ENCODE data around the gene TNP2. TPM values are rescaled to one million over a fixed set of nuclear protein-coding genes. Genes with fewer than 3 reads are reported as not detected.

Gene TNP2
- polyA plus RNA-seq (2013, experiment 1 of 2) = not detected
- not detected for polyA plus RNA-seq (2013, experiment 2 of 2)

DNA sequence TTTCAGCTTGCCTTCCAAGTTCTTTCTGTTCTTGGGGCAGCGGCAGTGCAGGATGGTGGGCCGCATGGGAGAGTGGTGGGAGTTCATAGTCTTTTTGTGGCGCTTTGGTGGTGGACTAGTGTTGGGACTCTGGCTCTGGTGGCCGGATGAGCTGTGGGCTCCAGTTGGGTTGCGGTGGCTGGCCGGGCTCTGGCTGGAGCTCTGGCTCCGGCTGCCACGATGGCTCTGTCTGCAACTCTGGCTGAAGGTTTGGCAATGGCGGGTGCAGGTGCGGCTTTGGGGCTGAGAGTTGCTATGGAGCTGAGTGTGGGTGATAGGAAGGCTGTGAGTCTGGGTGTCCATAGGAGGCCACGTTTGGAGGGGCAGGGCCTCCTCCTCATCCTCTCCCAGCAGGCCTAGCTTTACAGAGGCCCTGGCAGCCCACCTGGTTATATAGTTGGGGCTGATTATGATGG lies at the start of gene TNP2:
Gene TNP2 (minus strand): TSS at position 405 of the 455 bp plus-strand sequence. CDS start 63 bp downstream, at position 342.
- H3K27me3 ChIP-seq (ENCODE audit: insufficient read depth, low read length) = no peaks in the 10 kb centered on the region
- H3K36me3 ChIP-seq (ENCODE audit: insufficient read depth, low read length) = no peaks in the 10 kb centered on the region
- H3K9me3 ChIP-seq (ENCODE audit: insufficient read depth, low read depth, low read length) = no peaks in the 10 kb centered on the region
- no peak within 1 kb of the TSS for H3K4me3 ChIP-seq (ENCODE audit: low read length)
- 96% methylated on average over 9 of the region's 11 CpGs for WGBS
- peaks cover 4% of the 10 kb centered on the region; the same call in 1 of the 2 replicates for H3K4me1 ChIP-seq (ENCODE audit: insufficient read depth, low read length)
- H3K9ac ChIP-seq (ENCODE audit: low read depth, low read length) = no peak within 1 kb of the TSS
- H3K27ac ChIP-seq (ENCODE audit: low read depth, low read length) = no peak within 1 kb of the TSS

- Histone ChIP-seq H3K27ac (ENCODE audit: low read depth, low read length) (no peak overlapping the region), H3K9me3 (ENCODE audit: insufficient read depth, low read depth, low read length) (no peaks in the 10 kb centered on the region), H3K4me3 (ENCODE audit: low read length) (no peak overlapping the region), H3K36me3 (ENCODE audit: insufficient read depth, low read length) (no peaks in the 10 kb centered on the region), H3K27me3 (ENCODE audit: insufficient read depth, low read length) (no peaks in the 10 kb centered on the region), H3K9ac (ENCODE audit: low read depth, low read length) (no peak overlapping the region), H3K4me1 (ENCODE audit: insufficient read depth, low read length) (peaks cover 30% of the 10 kb centered on the region)
- 93% methylated on average over 8 of the region's 8 CpGs for WGBS
These were observed 49.7 kb upstream of the TNP2 start for GRCh38 chr16:11318817-11319216.

- 32% methylated on average over 23 of the region's 23 CpGs for WGBS
- H3K9ac ChIP-seq (ENCODE audit: low read depth, low read length) = peak overlapping the region; percentile 72
- H3K4me1 ChIP-seq (ENCODE audit: insufficient read depth, low read length) = peaks cover 45% of the 10 kb centered on the region
- peak overlapping the region; percentile 15 for H3K4me3 ChIP-seq (ENCODE audit: low read length)
- H3K27me3 ChIP-seq (ENCODE audit: insufficient read depth, low read length) = no peaks in the 10 kb centered on the region
- peak overlapping the region; percentile 93 for H3K27ac ChIP-seq (ENCODE audit: low read depth, low read length)
- no peaks in the 10 kb centered on the region for H3K9me3 ChIP-seq (ENCODE audit: insufficient read depth, low read depth, low read length)
- no peaks in the 10 kb centered on the region for H3K36me3 ChIP-seq (ENCODE audit: insufficient read depth, low read length)
These were observed 47.3 kb upstream of the TNP2 start for GRCh38 chr16:11316331-11317015.

DNA sequence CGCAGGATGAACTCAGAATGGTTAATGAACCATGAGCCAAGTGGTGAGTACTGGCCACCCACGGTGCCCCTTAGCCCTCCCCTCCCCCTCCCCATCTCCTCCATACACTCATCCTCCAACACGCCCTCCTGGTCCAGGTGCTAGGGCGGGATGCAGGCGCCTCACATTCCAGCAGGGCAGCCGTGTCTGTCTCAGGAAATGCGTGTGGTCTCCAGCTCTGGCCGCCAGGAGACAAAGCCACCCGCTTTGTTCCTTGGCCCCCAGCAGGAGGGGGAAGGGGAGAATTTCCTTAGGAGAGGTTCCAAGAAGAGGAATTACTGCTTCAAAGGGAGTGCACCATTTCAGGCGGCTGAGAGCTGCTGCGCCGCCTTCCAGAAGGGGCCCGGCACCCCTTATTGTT lies 46.4 kb upstream of the TNP2 start:
- WGBS = 2% methylated on average over 13 of the region's 13 CpGs
- peak overlapping the region; percentile 72 for H3K9ac ChIP-seq (ENCODE audit: low read depth, low read length)
- no peaks in the 10 kb centered on the region for H3K36me3 ChIP-seq (ENCODE audit: insufficient read depth, low read length)
- H3K4me3 ChIP-seq (ENCODE audit: low read length) = no peak overlapping the region
- H3K4me1 ChIP-seq (ENCODE audit: insufficient read depth, low read length) = peaks cover 45% of the 10 kb centered on the region
- no peaks in the 10 kb centered on the region for H3K27me3 ChIP-seq (ENCODE audit: insufficient read depth, low read length)
- peak overlapping the region; percentile 93 for H3K27ac ChIP-seq (ENCODE audit: low read depth, low read length)
- H3K9me3 ChIP-seq (ENCODE audit: insufficient read depth, low read depth, low read length) = no peaks in the 10 kb centered on the region

DNA sequence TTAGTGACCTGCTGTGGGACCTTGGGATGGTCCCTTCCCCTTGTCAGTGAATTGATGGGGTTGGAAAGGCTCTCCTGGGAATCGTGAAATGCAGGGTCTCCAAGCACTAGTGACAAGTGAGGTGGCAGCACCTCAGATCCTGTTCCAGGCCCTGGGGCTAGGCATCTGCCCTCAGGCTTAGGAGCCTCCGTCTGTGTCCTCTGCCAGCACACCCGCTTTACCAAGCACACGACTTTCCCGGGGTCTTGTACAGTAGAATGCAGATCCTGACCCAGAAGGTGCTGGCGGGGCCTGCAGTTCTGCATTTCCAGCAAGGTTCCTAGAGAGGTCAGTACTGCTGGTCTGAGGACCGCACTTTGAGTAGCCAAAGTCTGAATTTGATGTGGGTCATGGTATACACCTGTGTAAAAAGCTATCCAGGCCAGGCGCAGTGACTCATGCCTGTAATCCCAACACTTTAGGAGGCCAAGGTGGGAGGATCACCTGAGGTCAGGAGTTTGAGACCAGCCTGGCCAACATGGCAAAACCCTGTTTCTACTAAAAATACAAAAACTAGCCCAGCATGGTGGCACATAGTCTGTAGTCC lies 45.3 kb upstream of the TNP2 start:
- peak overlapping the region; percentile 91 for H3K27ac ChIP-seq (ENCODE audit: low read depth, low read length)
- 85% methylated on average over 8 of the region's 8 CpGs for WGBS

DNA sequence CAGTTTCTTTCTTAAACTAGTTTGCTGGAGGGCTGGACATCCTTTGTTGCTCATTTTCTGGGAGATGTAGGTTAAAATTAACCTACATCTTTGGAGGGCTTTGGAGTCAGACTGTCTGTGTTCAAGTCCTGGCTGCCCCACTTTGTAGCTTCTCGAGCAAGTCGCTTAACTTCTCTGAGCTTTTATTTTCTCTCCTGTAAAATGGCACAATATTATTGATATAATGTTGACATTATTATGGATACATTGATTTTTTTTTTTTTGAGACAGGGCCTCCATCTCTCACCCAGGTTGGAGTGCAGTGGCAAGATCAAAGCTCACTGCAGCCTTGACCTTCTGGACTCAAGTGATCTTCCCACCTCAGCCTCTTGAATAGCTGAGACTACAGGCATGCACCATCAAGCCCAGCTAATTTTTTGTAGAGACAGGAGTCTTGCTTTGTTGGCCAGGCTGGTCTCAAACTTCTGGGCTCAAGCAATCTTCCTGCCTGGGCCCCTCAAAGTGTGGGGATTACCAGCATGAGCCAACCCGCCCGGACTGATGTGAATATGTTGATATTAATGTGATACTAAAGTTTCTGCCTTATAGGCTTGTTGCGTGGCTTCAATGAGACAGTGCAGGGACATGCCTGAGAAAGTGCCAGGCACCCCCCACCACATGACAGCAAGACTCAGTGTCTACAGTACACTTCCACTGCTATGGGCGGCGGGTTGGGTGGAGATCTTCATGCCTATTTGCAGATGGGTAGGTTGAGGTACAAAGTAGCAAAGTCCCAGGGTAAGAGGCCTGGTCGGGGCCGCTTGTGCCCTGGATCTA lies 44.6 kb upstream of the TNP2 start:
- Histone ChIP-seq H3K9me3 (ENCODE audit: insufficient read depth, low read depth, low read length) (no peaks in the 10 kb centered on the region), H3K27ac (ENCODE audit: low read depth, low read length) (peak overlapping the region; percentile 91), H3K27me3 (ENCODE audit: insufficient read depth, low read length) (no peaks in the 10 kb centered on the region), H3K4me1 (ENCODE audit: insufficient read depth, low read length) (peaks cover 42% of the 10 kb centered on the region), H3K4me3 (ENCODE audit: low read length) (peak overlapping the region; percentile 2; the same call in 1 of the 2 replicates), H3K36me3 (ENCODE audit: insufficient read depth, low read length) (no peaks in the 10 kb centered on the region), H3K9ac (ENCODE audit: low read depth, low read length) (peak overlapping the region; percentile 66)
- 82% methylated on average over 9 of the region's 9 CpGs for WGBS

More for the DNA sequence above, 45.3 kb upstream of the TNP2 start:
- H3K4me3 ChIP-seq (ENCODE audit: low read length) = no peak overlapping the region
- 0 out of 2 replicates have a peak overlapping the region, but pooled peaks have one; percentile 23 for H3K9ac ChIP-seq (ENCODE audit: low read depth, low read length)
- H3K9me3 ChIP-seq (ENCODE audit: insufficient read depth, low read depth, low read length) = no peaks in the 10 kb centered on the region
- H3K27me3 ChIP-seq (ENCODE audit: insufficient read depth, low read length) = no peaks in the 10 kb centered on the region
- no peaks in the 10 kb centered on the region for H3K36me3 ChIP-seq (ENCODE audit: insufficient read depth, low read length)
- H3K4me1 ChIP-seq (ENCODE audit: insufficient read depth, low read length) = peaks cover 42% of the 10 kb centered on the region

DNA sequence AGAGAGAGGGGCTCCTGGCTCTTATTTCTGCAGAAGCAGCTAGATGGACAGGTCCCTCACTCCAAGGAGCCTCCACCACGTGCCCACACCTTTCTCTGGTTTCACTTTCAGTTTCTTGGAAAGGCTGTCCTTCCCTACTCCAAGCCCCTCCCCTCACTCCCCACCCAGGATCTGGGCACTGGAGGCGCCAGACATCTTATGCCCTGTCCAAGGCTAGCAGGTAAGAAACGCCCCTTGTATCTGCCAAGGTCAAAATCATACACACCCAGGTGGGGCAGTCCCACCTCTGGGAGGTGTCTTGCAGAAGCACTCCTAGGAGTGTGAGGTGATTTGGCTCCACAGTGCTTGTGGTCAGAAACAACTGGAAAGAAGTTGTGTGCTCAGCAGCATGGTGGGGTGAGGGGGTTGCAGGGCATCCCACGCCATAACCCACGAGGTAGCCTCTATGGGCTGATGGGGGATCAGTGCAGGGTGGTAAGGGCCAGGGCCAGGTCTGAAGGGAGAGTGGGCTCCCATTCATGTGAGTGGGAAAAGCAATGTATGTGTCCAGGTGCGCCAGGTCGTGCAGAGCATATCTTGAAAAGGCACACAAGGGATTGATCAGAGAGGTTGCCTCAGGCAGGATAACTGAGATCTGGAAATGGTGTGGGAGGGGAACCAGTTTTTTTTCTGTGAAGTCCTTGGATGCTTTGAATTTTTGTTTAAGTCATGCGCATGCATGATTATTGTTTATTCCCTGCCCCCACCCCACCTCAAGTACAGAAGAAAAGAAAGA lies 43.8 kb upstream of the TNP2 start:
- peaks cover 42% of the 10 kb centered on the region for H3K4me1 ChIP-seq (ENCODE audit: insufficient read depth, low read length)
- peak overlapping the region; percentile 2; the same call in 1 of the 2 replicates for H3K4me3 ChIP-seq (ENCODE audit: low read length)
- peak overlapping the region; percentile 91 for H3K27ac ChIP-seq (ENCODE audit: low read depth, low read length)
- H3K9me3 ChIP-seq (ENCODE audit: insufficient read depth, low read depth, low read length) = no peaks in the 10 kb centered on the region
- H3K9ac ChIP-seq (ENCODE audit: low read depth, low read length) = peak overlapping the region; percentile 66
- no peaks in the 10 kb centered on the region for H3K27me3 ChIP-seq (ENCODE audit: insufficient read depth, low read length)
- no peaks in the 10 kb centered on the region for H3K36me3 ChIP-seq (ENCODE audit: insufficient read depth, low read length)
- WGBS = 53% methylated on average over 7 of the region's 8 CpGs

GRCh38 chr16:11310997-11311561 lies 42.0 kb upstream of the TNP2 start:
- 88% methylated on average over 9 of the region's 10 CpGs for WGBS
- no peak overlapping the region; the same call in 1 of the 2 replicates for H3K27ac ChIP-seq (ENCODE audit: low read depth, low read length)

DNA sequence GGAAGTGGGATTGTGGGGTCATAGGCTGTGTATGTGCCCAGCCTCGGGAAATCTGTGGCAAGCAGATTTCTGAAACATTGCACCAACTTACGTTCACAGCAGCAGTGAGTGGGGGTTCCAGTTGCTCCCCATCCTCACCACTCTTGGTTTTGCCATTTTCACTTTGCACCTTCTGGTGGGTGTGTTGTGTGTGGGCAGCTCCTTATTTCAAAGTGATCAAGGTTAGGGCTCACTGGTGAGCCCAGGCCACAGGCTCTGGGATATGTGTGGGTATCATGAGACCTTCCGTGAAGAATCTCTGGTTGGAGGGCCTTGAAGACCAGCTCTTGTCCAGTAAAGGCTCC lies 41.5 kb upstream of the TNP2 start:
- Histone ChIP-seq H3K4me1 (ENCODE audit: insufficient read depth, low read length) (peaks cover 30% of the 10 kb centered on the region), H3K9me3 (ENCODE audit: insufficient read depth, low read depth, low read length) (no peaks in the 10 kb centered on the region), H3K4me3 (ENCODE audit: low read length) (no peak overlapping the region), H3K9ac (ENCODE audit: low read depth, low read length) (no peak overlapping the region), H3K27me3 (ENCODE audit: insufficient read depth, low read length) (no peaks in the 10 kb centered on the region), H3K36me3 (ENCODE audit: insufficient read depth, low read length) (no peaks in the 10 kb centered on the region), H3K27ac (ENCODE audit: low read depth, low read length) (no peak overlapping the region)
- WGBS = 97% methylated on average over 3 of the region's 3 CpGs

More at GRCh38 chr16:11310997-11311561, 42.0 kb upstream of the TNP2 start:
- Histone ChIP-seq H3K27me3 (ENCODE audit: insufficient read depth, low read length) (no peaks in the 10 kb centered on the region), H3K9me3 (ENCODE audit: insufficient read depth, low read depth, low read length) (no peaks in the 10 kb centered on the region), H3K4me3 (ENCODE audit: low read length) (no peak overlapping the region), H3K9ac (ENCODE audit: low read depth, low read length) (no peak overlapping the region), H3K36me3 (ENCODE audit: insufficient read depth, low read length) (no peaks in the 10 kb centered on the region), H3K4me1 (ENCODE audit: insufficient read depth, low read length) (peaks cover 34% of the 10 kb centered on the region)

- Histone ChIP-seq H3K4me1 (ENCODE audit: insufficient read depth, low read length) (peaks cover 27% of the 10 kb centered on the region), H3K9ac (ENCODE audit: low read depth, low read length) (no peak overlapping the region), H3K4me3 (ENCODE audit: low read length) (no peak overlapping the region), H3K9me3 (ENCODE audit: insufficient read depth, low read depth, low read length) (no peaks in the 10 kb centered on the region), H3K36me3 (ENCODE audit: insufficient read depth, low read length) (no peaks in the 10 kb centered on the region), H3K27ac (ENCODE audit: low read depth, low read length) (no peak overlapping the region), H3K27me3 (ENCODE audit: insufficient read depth, low read length) (no peaks in the 10 kb centered on the region)
- 89% methylated on average over 9 of the region's 9 CpGs for WGBS
These were observed 40.9 kb upstream of the TNP2 start for GRCh38 chr16:11309895-11310633.

Data from HUES64 (cell line).